WERI-Rb-1 (cell line): Measurements from ENCODE around the gene CD6.
"Not testable (repeated sequence)": the region's sequence is repeated elsewhere in the genome, so short reads cannot be mapped to it uniquely, and the experiment has no call there.

Experiments
- DNase-seq: peaks from one replicate; pipeline ENCODE4 v3.0.0-alpha.2; 2020
- H3K27ac ChIP-seq: fragments of 250-450 bp; sonication (Bioruptor Pico); 2 replicates; pipeline ENCODE4 v1.5.1; 2020; ENCODE audit warnings: mild to moderate bottlenecking, moderate library complexity
- H3K27me3 ChIP-seq: fragments of 250-450 bp; sonication (Bioruptor Pico); 2 replicates; pipeline ENCODE4 v1.5.1; 2021; ENCODE audit warnings: mild to moderate bottlenecking, low read depth, moderate library complexity; ENCODE audit not compliant: insufficient read depth, severe bottlenecking
- H3K36me3 ChIP-seq: fragments of 250-450 bp; sonication (Bioruptor Pico); 2 replicates; pipeline ENCODE4 v1.5.1; 2020; ENCODE audit warnings: mild to moderate bottlenecking, moderate library complexity
- H3K4me3 ChIP-seq: 2 replicates; pipeline ENCODE4 v1.5.1; 2011; ENCODE audit warnings: low read depth, mild to moderate bottlenecking, control low read depth, low read length
- H3K9me3 ChIP-seq: fragments of 250-450 bp; sonication (Bioruptor Pico); 2 replicates; pipeline ENCODE4 v1.5.1; 2021; ENCODE audit warnings: mild to moderate bottlenecking, moderate library complexity; ENCODE audit not compliant: severe bottlenecking
- CTCF ChIP-seq: IDR thresholded peaks from 2 replicates; pipeline ENCODE4 v1.5.1; 2011; ENCODE audit warnings: low read depth, mild to moderate bottlenecking, control low read depth, inconsistent platforms, low read length

The CD6 gene

GRCh38 chr11:60970890-60971289, 590 bp upstream of the CD6 start:
- no peak for TF ChIP-seq CTCF
- no peak for DNase-seq

GRCh38 chr11:60972182-60973030, 926 bp downstream of the CD6 start:
- no peak for DNase-seq
- no peaks in the 10 kb centered on the region for H3K36me3 ChIP-seq
- H3K27ac ChIP-seq: no peak overlapping the region
- no peak overlapping the region for H3K4me3 ChIP-seq
- peaks cover 7% of the 10 kb centered on the region for H3K9me3 ChIP-seq
- TF ChIP-seq CTCF: no peak
- H3K27me3 ChIP-seq: no peaks in the 10 kb centered on the region

More at GRCh38 chr11:60970890-60971289, 590 bp upstream of the CD6 start:
- H3K4me3 ChIP-seq: no peak overlapping the region
- no peaks in the 10 kb centered on the region for H3K36me3 ChIP-seq
- H3K27me3 ChIP-seq: no peaks in the 10 kb centered on the region
- H3K9me3 ChIP-seq: peaks cover 7% of the 10 kb centered on the region
- no peak overlapping the region for H3K27ac ChIP-seq

- Histone ChIP-seq H3K9me3 (peaks cover 2% of the 10 kb centered on the region), H3K27ac (no peak overlapping the region), H3K4me3 (no peak overlapping the region), H3K36me3 (no peaks in the 10 kb centered on the region), H3K27me3 (no peaks in the 10 kb centered on the region)
- no peak for DNase-seq
- no peak for TF ChIP-seq CTCF
These were observed 2.2 kb downstream of the CD6 start for GRCh38 chr11:60973699-60974098.

- H3K27ac ChIP-seq, H3K4me3 ChIP-seq, DNase-seq, H3K36me3 ChIP-seq, H3K9me3 ChIP-seq, H3K27me3 ChIP-seq: not testable (repeated sequence)
These were observed 2.8 kb downstream of the CD6 start for GRCh38 chr11:60974316-60974715.

- no peaks in the 10 kb centered on the region for H3K36me3 ChIP-seq
- TF ChIP-seq CTCF: no peak
- H3K9me3 ChIP-seq: no peaks in the 10 kb centered on the region
- H3K4me3 ChIP-seq: no peak overlapping the region
- no peak overlapping the region for H3K27ac ChIP-seq
- no peak for DNase-seq
- no peaks in the 10 kb centered on the region for H3K27me3 ChIP-seq
These were observed 3.2 kb downstream of the CD6 start for GRCh38 chr11:60974726-60975125.

- Histone ChIP-seq H3K36me3 (no peaks in the 10 kb centered on the region), H3K27ac (no peak overlapping the region), H3K4me3 (no peak overlapping the region), H3K9me3 (no peaks in the 10 kb centered on the region), H3K27me3 (no peaks in the 10 kb centered on the region)
- DNase-seq: no peak
- TF ChIP-seq CTCF: no peak
These were observed 5.7 kb downstream of the CD6 start for GRCh38 chr11:60977224-60977623.
